ENCODE data around the gene SYAP1.

GRCh38 chrX:16765594-16765993 is 46.2 kb downstream of the SYAP1 start:
- TF ChIP-seq CTCF (IDR thresholded peaks at IDR 0.05) = no peak
- TF ChIP-seq POLR2A (IDR thresholded peaks at IDR 0.05) = no peak
- TF ChIP-seq POLR2AphosphoS5 (IDR thresholded peaks at IDR 0.05; ENCODE audit: insufficient read depth in 1 of 2, low read depth in 1 of 2) = no peak
